ENCODE data around the gene HHAT. TPM values are rescaled to one million over a fixed set of nuclear protein-coding genes. Genes with fewer than 3 reads are reported as not detected.

The HHAT gene
- total RNA-seq, 4 donors from 2014 or later, result 0.31 to 0.33 (median 0.33) TPM; not detected in 1

DNA sequence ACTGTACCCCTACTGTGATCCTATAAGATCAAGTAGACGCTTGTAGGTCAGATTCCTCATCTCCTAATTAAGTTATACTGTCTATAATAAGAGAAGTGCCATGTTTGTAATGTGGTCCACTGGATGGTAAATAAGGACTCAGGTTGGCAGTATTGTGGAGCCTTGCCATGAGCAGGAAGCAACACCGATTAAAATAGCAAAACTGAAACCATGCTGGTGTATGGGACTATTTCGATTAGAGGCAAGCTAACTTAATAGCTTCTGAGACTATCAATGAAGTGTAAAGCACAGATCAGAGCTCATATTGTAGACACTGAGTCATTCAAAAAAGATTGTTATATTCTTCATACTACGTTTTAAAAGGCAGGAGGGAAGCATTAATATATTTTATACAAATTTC lies 348.8 kb downstream of the HHAT start:
- Histone ChIP-seq H3K36me3 (no peaks in the 10 kb centered on the region), H3K27me3 (no peaks in the 10 kb centered on the region), H3K27ac (no peak overlapping the region), H3K4me1 (no peaks in the 10 kb centered on the region), H3K9me3 (no peaks in the 10 kb centered on the region), H3K4me3 (no peak overlapping the region)
- in situ Hi-C loops (cut with MboI; ENCODE audit: low sequenced_read_pairs in 4 of 4), result no loop called here
- intact Hi-C loops (cut with DNase I; ENCODE audit: low total_unique reads), result no loop called here
- TF ChIP-seq, protein P1, sequence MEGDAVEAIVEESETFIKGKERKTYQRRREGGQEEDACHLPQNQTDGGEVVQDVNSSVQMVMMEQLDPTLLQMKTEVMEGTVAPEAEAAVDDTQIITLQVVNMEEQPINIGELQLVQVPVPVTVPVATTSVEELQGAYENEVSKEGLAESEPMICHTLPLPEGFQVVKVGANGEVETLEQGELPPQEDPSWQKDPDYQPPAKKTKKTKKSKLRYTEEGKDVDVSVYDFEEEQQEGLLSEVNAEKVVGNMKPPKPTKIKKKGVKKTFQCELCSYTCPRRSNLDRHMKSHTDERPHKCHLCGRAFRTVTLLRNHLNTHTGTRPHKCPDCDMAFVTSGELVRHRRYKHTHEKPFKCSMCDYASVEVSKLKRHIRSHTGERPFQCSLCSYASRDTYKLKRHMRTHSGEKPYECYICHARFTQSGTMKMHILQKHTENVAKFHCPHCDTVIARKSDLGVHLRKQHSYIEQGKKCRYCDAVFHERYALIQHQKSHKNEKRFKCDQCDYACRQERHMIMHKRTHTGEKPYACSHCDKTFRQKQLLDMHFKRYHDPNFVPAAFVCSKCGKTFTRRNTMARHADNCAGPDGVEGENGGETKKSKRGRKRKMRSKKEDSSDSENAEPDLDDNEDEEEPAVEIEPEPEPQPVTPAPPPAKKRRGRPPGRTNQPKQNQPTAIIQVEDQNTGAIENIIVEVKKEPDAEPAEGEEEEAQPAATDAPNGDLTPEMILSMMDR (IDR thresholded peaks at IDR 0.05 in 4 of 5, conservative IDR thresholded peaks at IDR 0.05 in 1 of 5), result no peak
- TF ChIP-seq POLR2A (IDR thresholded peaks at IDR 0.05), result no peak
- DNase-seq (no peak), ATAC-seq (no peak)

DNA sequence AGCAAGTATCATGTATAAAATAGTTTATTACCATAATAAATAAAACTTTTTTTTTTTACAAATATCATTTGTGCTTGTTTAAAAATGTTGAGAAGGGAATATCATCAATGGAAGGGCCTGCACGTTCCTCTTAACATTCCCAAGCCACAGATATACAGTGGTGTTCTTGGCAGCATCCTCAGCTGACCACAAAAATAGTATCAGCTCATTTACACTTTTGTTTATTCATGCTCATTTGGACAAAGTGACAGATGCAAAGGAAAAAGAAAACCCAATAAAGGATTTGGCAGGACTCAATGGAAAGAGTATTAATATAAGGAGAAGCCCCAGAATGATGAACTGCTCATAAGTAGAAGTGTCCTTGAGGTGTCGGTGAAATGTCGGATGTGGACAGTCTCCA lies 349.6 kb downstream of the HHAT start:
- ATAC-seq, result no peak
- H3K9me3 ChIP-seq, result no peaks in the 10 kb centered on the region
- no peak for TF ChIP-seq POLR2A (IDR thresholded peaks at IDR 0.05)
- TF ChIP-seq, protein P1 (IDR thresholded peaks at IDR 0.05 in 4 of 5, conservative IDR thresholded peaks at IDR 0.05 in 1 of 5), result no peak
- no peaks in the 10 kb centered on the region for H3K27me3 ChIP-seq
- in situ Hi-C loops (cut with MboI; ENCODE audit: low sequenced_read_pairs in 4 of 4) (no loop called here), intact Hi-C loops (cut with DNase I; ENCODE audit: low total_unique reads) (no loop called here)
- H3K4me1 ChIP-seq, result no peaks in the 10 kb centered on the region
- no peaks in the 10 kb centered on the region for H3K36me3 ChIP-seq
- DNase-seq, result no peak
- no peak overlapping the region for H3K4me3 ChIP-seq
- no peak overlapping the region for H3K27ac ChIP-seq

DNA sequence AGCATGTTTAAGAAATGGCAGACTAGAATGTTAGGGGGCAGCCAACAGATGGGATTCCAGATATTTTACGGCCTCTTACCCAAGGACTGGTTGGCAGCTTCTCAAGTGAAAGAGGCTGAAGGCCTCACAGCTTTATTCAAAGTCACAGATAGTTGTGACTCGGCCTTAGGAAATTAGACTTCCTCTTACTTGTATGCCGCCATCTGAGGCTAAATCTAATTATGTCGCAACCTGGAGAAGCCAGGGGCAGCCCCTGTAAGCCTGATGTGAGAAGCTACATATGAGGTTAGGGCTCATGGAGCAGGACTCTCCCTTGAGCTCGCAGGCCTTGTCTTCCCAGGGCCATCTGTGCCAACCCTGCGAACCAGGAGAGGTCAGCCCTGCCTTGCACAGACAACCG lies 352.5 kb downstream of the HHAT start:
- no peak overlapping the region for H3K4me3 ChIP-seq
- intact Hi-C loops (cut with DNase I; ENCODE audit: low total_unique reads) (no loop called here), in situ Hi-C loops (cut with MboI; ENCODE audit: low sequenced_read_pairs in 4 of 4) (no loop called here)
- DNase-seq (no peak), ATAC-seq (no peak)
- no peak for TF ChIP-seq POLR2A (IDR thresholded peaks at IDR 0.05)
- TF ChIP-seq, protein P1 (IDR thresholded peaks at IDR 0.05 in 4 of 5, conservative IDR thresholded peaks at IDR 0.05 in 1 of 5), result no peak
- no peaks in the 10 kb centered on the region for H3K9me3 ChIP-seq
- H3K27ac ChIP-seq, result no peak overlapping the region
- no peaks in the 10 kb centered on the region for H3K27me3 ChIP-seq
- H3K36me3 ChIP-seq, result no peaks in the 10 kb centered on the region
- no peaks in the 10 kb centered on the region for H3K4me1 ChIP-seq

DNA sequence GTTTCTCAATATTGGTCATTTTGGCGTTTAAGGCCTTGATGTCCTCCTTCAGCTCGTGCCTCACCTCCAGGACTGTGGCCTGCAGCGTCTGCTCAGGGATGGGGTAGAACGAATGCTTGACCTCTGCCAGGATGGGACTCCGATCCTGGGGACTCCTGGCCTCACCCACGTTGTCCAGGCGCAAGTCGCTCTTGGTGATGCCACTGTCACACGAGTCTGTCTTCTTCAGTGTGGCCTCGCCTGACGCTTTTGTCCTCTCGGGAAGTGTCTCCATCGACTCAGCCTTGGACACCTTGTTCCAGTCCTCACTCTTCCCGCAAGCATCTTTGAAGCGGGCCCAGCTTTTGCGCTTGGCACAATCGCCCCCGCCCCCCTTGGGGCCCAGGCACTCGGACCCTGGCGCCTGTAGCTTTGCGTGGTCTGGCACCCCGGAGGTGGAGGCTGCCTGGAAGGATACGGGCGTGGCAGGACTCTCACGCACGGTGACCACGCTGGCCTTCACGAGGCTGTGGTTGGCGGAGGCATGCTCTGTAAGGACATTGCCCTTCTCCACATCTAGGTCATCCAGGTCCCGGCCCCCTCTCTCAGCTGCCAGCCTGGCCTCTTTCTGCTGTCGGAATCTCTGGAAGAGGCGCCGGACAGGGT lies 354.8 kb downstream of the HHAT start:
- TF ChIP-seq, protein P1 (IDR thresholded peaks at IDR 0.05 in 4 of 5, conservative IDR thresholded peaks at IDR 0.05 in 1 of 5), result no peak
- no peak for TF ChIP-seq POLR2A (IDR thresholded peaks at IDR 0.05)
- intact Hi-C loops (cut with DNase I; ENCODE audit: low total_unique reads), result no loop called here
- Histone ChIP-seq H3K27ac (no peak overlapping the region), H3K4me3 (no peak overlapping the region), H3K27me3 (no peaks in the 10 kb centered on the region), H3K4me1 (no peaks in the 10 kb centered on the region), H3K36me3 (no peaks in the 10 kb centered on the region), H3K9me3 (no peaks in the 10 kb centered on the region)
- DNase-seq (no peak), ATAC-seq (no peak)
- in situ Hi-C loops (cut with MboI; ENCODE audit: low sequenced_read_pairs in 4 of 4), result no loop called here

All from gastrocnemius medialis (tissue), 4 donors.